GM21528 (cell line): ENCODE data around the gene STX8.

Experiments used
- ATAC-seq: cut with Tn5 transposase; IDR thresholded peaks from one replicate; pipeline ENCODE4 v1.9.1; 2021; ENCODE audit warnings: mild to moderate bottlenecking, moderate library complexity; ENCODE audit not compliant: unreplicated experiment, low FRiP score

STX8 gene

GRCh38 chr17:9219631-9220397, 355.8 kb downstream of the STX8 start:
- ATAC-seq, result no peak

- no peak for ATAC-seq
Measured at GRCh38 chr17:9218911-9219310, 356.7 kb downstream of the STX8 start.

GRCh38 chr17:9218064-9218635, 357.5 kb downstream of the STX8 start:
- ATAC-seq, result no peak

- no peak for ATAC-seq
Measured at GRCh38 chr17:9217151-9218056, 358.2 kb downstream of the STX8 start.

- no peak for ATAC-seq
Measured at GRCh38 chr17:9215465-9215864, 360.2 kb downstream of the STX8 start.

GRCh38 chr17:9213303-9213640, 362.3 kb downstream of the STX8 start:
- ATAC-seq, result no peak

- ATAC-seq, result no peak
Measured at GRCh38 chr17:9212376-9213302, 363.0 kb downstream of the STX8 start.

- no peak for ATAC-seq
Measured at GRCh38 chr17:9211133-9211765, 364.4 kb downstream of the STX8 start.

GRCh38 chr17:9209781-9210370, 365.7 kb downstream of the STX8 start:
- ATAC-seq, result no peak

GRCh38 chr17:9209347-9209746, 366.3 kb downstream of the STX8 start:
- ATAC-seq, result no peak

- no peak for ATAC-seq
Measured at GRCh38 chr17:9208381-9209105, 367.1 kb downstream of the STX8 start.

- no peak for ATAC-seq
Measured at GRCh38 chr17:9206741-9207332, 368.8 kb downstream of the STX8 start.

GRCh38 chr17:9206410-9206703, 369.3 kb downstream of the STX8 start:
- ATAC-seq, result no peak

- no peak for ATAC-seq
Measured at GRCh38 chr17:9205520-9206409, 369.9 kb downstream of the STX8 start.

- ATAC-seq, result no peak
Measured at GRCh38 chr17:9204637-9205329, 370.8 kb downstream of the STX8 start.

GRCh38 chr17:9203771-9204425, 371.7 kb downstream of the STX8 start:
- ATAC-seq, result no peak

- ATAC-seq, result no peak
Measured at GRCh38 chr17:9202532-9202931, 373.1 kb downstream of the STX8 start.
